Astrocyte (in vitro differentiated cells and primary cell): ENCODE data around the gene RAB9B. TPM values are rescaled to one million over a fixed set of nuclear protein-coding genes. Genes with fewer than 3 reads are reported as not detected.

ENCODE experiments used
- DNase-seq: peaks from one replicate; pipeline ENCODE4 v3.0.0-alpha.2; 2010; ENCODE audit warnings: low read depth
- FAIRE-seq: peaks from 2 replicates; lab custom pipeline; 2011; peaks lifted over from hg19 to GRCh38; lab: Jason Lieb, UNC
- H2AFZ ChIP-seq: 2 replicates; pipeline ENCODE4 v1.6.0; 2012; ENCODE audit warnings: low read depth, low read length, inconsistent platforms
- H3K27ac ChIP-seq: 2 replicates; pipeline ENCODE4 v1.5.1; 2011; ENCODE audit warnings: low read depth, low read length, inconsistent platforms
- H3K27me3 ChIP-seq: 2 replicates; pipeline ENCODE4 v1.6.0; 2011; ENCODE audit warnings: low read length, inconsistent platforms; ENCODE audit not compliant: insufficient read depth
- H3K36me3 ChIP-seq: 2 replicates; pipeline ENCODE4 v1.5.1; 2011; ENCODE audit warnings: low read length, inconsistent platforms; ENCODE audit not compliant: insufficient read depth
- H3K4me1 ChIP-seq: 2 replicates; pipeline ENCODE4 v1.5.1; 2011; ENCODE audit warnings: low read length, inconsistent platforms; ENCODE audit not compliant: insufficient read depth
- H3K4me2 ChIP-seq: 2 replicates; pipeline ENCODE4 v1.6.0; 2012; ENCODE audit warnings: low read length, inconsistent platforms
- H3K4me3 ChIP-seq: 2 replicates; pipeline ENCODE4 v1.5.1; 2011; ENCODE audit warnings: low read depth, mild to moderate bottlenecking, low read length, inconsistent platforms; ENCODE audit not compliant: insufficient read depth
- H3K79me2 ChIP-seq: 2 replicates; pipeline ENCODE4 v1.6.0; 2012; ENCODE audit warnings: mild to moderate bottlenecking, low read length, inconsistent platforms; ENCODE audit not compliant: insufficient read depth
- H3K9ac ChIP-seq: 2 replicates; pipeline ENCODE4 v1.6.0; 2012; ENCODE audit warnings: mild to moderate bottlenecking, low read length, inconsistent platforms
- H3K9me3 ChIP-seq: 2 replicates; pipeline ENCODE4 v1.5.1; 2012; ENCODE audit warnings: low read depth, mild to moderate bottlenecking, low read length, inconsistent platforms; ENCODE audit not compliant: insufficient read depth
- H4K20me1 ChIP-seq: 2 replicates; pipeline ENCODE4 v1.6.0; 2012; ENCODE audit warnings: low read length, inconsistent platforms; ENCODE audit not compliant: insufficient read depth
- H3K27ac Mint-ChIP-seq: one replicate; pipeline ENCODE4 v1.8.0; 2021; ENCODE audit warnings: mild to moderate bottlenecking, mixed read lengths; ENCODE audit not compliant: unreplicated experiment
- H3K27me3 Mint-ChIP-seq: one replicate; pipeline ENCODE4 v1.8.0; 2021; ENCODE audit warnings: low read depth, mixed read lengths; ENCODE audit not compliant: unreplicated experiment
- H3K36me3 Mint-ChIP-seq: one replicate; pipeline ENCODE4 v1.8.0; 2021; ENCODE audit warnings: low read depth, mixed read lengths; ENCODE audit not compliant: unreplicated experiment
- H3K4me1 Mint-ChIP-seq: one replicate; pipeline ENCODE4 v1.8.0; 2021; ENCODE audit warnings: low read depth, mixed read lengths; ENCODE audit not compliant: unreplicated experiment
- H3K4me3 Mint-ChIP-seq: one replicate; pipeline ENCODE4 v1.8.0; 2021; ENCODE audit warnings: mild to moderate bottlenecking, moderate library complexity, mixed read lengths; ENCODE audit not compliant: unreplicated experiment
- H3K9me3 Mint-ChIP-seq: one replicate; pipeline ENCODE4 v1.8.0; 2021; ENCODE audit warnings: mild to moderate bottlenecking, mixed read lengths; ENCODE audit not compliant: unreplicated experiment
- EZH2 ChIP-seq: IDR thresholded peaks from 2 replicates; pipeline ENCODE4 v1.6.1; 2012; ENCODE audit warnings: mild to moderate bottlenecking, low read length, inconsistent platforms; ENCODE audit not compliant: insufficient read depth
- total RNA-seq: library from RNA; stranded (reverse); gene quantifications from 2 replicates; pipeline ENCODE4 v1.2.1, GENCODE V29; 2021
- TF ChIP-seq, protein P1 (sequence below): IDR thresholded peaks from 2 replicates; pipeline ENCODE4 v1.5.1; 2011; ENCODE audit warnings: low read depth, mild to moderate bottlenecking, inconsistent platforms, low read length, moderate library complexity; ENCODE audit not compliant: insufficient read depth

The RAB9B gene
- total RNA-seq, 1 donor from 2014 or later: 2.2 TPM

DNA sequence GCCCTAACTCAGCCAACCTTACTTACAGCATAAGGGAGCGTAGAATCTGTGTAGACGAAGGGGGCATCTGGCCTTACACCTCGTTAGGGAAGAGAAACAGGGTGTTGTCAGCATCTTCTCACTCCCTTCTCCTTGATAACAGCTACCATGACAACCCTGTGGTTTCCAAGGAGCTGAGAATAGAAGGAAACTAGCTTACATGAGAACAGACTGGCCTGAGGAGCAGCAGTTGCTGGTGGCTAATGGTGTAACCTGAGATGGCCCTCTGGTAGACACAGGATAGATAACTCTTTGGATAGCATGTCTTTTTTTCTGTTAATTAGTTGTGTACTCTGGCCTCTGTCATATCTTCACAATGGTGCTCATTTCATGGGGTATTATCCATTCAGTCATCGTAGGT, 40.8 kb downstream of the RAB9B start:
- Histone ChIP-seq H2AFZ (no peak overlapping the region), H3K36me3 (no peaks in the 10 kb centered on the region), H3K4me1 (peaks cover 12% of the 10 kb centered on the region), H3K4me2 (peak overlapping the region; percentile 11), H4K20me1 (no peaks in the 10 kb centered on the region), H3K27me3 (no peaks in the 10 kb centered on the region), H3K9ac (no peak overlapping the region), H3K79me2 (no peaks in the 10 kb centered on the region), H3K27ac (no peak overlapping the region), H3K4me3 (peak overlapping the region; percentile 10), H3K9me3 (no peaks in the 10 kb centered on the region)
- Mint-ChIP-seq H3K4me1 (peaks cover 18% of the 10 kb centered on the region), H3K27me3 (no peaks in the 10 kb centered on the region), H3K27ac (peak overlapping the region; percentile 50), H3K9me3 (no peaks in the 10 kb centered on the region), H3K4me3 (no peak overlapping the region), H3K36me3 (no peaks in the 10 kb centered on the region)
- TF ChIP-seq EZH2: no peak
- TF ChIP-seq, protein P1, sequence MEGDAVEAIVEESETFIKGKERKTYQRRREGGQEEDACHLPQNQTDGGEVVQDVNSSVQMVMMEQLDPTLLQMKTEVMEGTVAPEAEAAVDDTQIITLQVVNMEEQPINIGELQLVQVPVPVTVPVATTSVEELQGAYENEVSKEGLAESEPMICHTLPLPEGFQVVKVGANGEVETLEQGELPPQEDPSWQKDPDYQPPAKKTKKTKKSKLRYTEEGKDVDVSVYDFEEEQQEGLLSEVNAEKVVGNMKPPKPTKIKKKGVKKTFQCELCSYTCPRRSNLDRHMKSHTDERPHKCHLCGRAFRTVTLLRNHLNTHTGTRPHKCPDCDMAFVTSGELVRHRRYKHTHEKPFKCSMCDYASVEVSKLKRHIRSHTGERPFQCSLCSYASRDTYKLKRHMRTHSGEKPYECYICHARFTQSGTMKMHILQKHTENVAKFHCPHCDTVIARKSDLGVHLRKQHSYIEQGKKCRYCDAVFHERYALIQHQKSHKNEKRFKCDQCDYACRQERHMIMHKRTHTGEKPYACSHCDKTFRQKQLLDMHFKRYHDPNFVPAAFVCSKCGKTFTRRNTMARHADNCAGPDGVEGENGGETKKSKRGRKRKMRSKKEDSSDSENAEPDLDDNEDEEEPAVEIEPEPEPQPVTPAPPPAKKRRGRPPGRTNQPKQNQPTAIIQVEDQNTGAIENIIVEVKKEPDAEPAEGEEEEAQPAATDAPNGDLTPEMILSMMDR: no peak
- no peak for DNase-seq
- FAIRE-seq: no peak

DNA sequence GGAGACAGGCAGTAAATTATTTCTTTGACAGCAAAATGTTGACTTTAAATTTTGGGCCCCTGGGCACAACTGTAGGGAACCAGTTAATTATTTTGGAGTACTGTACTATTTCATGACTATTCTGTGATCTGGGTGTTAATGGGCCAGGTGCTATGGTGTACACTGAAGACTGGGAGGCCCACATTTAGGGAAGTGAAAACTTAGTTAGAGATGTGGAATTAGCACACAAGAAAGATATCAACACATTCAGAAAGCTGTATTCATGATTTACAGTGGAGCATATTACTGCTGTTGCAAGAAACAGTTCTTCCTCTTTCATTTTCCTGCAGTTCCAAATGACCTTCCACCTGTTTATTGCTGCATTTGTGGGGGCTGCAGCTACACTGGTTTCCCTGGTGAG, 43.1 kb downstream of the RAB9B start:
- Histone ChIP-seq H3K4me3 (no peak overlapping the region), H4K20me1 (no peaks in the 10 kb centered on the region), H3K4me1 (peaks cover 11% of the 10 kb centered on the region), H3K9ac (no peak overlapping the region), H3K4me2 (no peak overlapping the region), H3K36me3 (no peaks in the 10 kb centered on the region), H3K9me3 (no peaks in the 10 kb centered on the region), H3K79me2 (no peaks in the 10 kb centered on the region), H3K27me3 (no peaks in the 10 kb centered on the region), H2AFZ (no peak overlapping the region), H3K27ac (no peak overlapping the region)
- DNase-seq (no peak), FAIRE-seq (no peak)
- H3K36me3 Mint-ChIP-seq: no peaks in the 10 kb centered on the region
- H3K27me3 Mint-ChIP-seq: no peaks in the 10 kb centered on the region
- no peaks in the 10 kb centered on the region for H3K9me3 Mint-ChIP-seq
- H3K4me3 Mint-ChIP-seq: no peak overlapping the region
- no peak overlapping the region for H3K27ac Mint-ChIP-seq
- TF ChIP-seq EZH2: no peak
- TF ChIP-seq, protein P1: no peak
- peaks cover 15% of the 10 kb centered on the region for H3K4me1 Mint-ChIP-seq

DNA sequence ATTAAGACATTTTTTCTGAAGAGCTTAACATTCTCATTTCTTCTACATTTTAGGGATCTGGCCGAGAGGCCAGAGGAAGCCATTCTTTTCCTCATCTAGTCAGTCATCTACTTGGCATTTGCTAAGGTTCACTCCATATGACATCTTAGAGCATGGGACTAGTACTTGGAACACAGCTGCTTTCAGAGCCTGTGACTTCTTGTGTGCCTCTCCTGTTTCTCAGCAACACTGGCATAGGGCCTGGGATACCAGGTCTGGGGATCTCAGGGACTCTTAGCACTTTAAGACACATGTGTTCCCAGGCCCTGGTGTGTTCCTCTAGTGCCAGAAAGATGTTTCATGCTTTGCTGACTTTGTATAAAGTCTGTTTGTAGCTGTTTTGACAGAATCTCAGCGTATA, 48.1 kb downstream of the RAB9B start:
- Mint-ChIP-seq H3K36me3 (no peaks in the 10 kb centered on the region), H3K4me3 (no peak overlapping the region), H3K9me3 (no peaks in the 10 kb centered on the region), H3K4me1 (peaks cover 7% of the 10 kb centered on the region), H3K27me3 (no peaks in the 10 kb centered on the region), H3K27ac (no peak overlapping the region)
- FAIRE-seq (peak; percentile 13), DNase-seq (no peak)
- no peak overlapping the region for H3K4me2 ChIP-seq
- H3K27me3 ChIP-seq: no peaks in the 10 kb centered on the region
- no peak for TF ChIP-seq EZH2
- TF ChIP-seq, protein P1: no peak
- no peaks in the 10 kb centered on the region for H3K79me2 ChIP-seq
- no peak overlapping the region for H2AFZ ChIP-seq
- H3K4me1 ChIP-seq: peaks cover 4% of the 10 kb centered on the region
- H3K4me3 ChIP-seq: no peak overlapping the region
- no peaks in the 10 kb centered on the region for H3K9me3 ChIP-seq
- H3K27ac ChIP-seq: no peak overlapping the region
- H3K36me3 ChIP-seq: no peaks in the 10 kb centered on the region
- H4K20me1 ChIP-seq: no peaks in the 10 kb centered on the region
- H3K9ac ChIP-seq: no peak overlapping the region
